HG03432 (cell line): ENCODE measurements around the gene KCNAB2.

Experiments used
- ATAC-seq: cut with Tn5 transposase; IDR thresholded peaks from one replicate; pipeline ENCODE4 v1.9.1; 2021; ENCODE audit warnings: mild to moderate bottlenecking, moderate library complexity; ENCODE audit not compliant: unreplicated experiment

The KCNAB2 gene

DNA sequence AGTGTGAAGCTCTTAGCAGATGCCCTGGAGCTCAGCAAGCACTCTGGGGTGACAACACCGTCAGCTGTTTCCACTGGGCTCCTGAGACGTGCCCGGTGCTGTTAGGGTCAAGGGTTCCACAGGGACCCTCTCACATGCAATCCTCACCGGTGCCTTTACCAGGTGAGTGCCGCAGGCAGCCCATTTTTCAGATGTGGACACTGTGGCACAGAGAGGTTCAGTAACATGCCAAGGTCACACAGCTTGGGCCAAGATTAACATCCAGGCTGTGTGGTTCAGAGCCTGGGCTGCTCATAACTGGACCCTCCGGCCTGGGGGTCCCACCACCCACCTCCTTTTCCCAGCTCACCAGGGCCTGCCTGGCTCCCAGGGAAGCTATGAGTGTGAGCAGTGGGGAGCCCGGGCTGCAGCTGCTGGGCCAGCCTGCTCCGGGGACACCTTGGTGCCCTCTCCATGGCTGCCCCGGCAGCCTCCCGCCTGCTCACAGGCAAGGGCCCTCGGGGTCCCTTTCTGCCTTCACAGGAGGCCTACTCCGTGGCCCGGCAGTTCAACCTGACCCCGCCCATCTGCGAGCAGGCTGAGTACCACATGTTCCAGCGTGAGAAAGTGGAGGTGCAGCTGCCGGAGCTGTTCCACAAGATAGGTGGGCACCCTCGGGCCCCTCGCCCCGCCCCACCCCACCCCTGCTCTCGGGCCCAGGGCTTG is 49.3 kb downstream of the KCNAB2 start:
- no peak for ATAC-seq

GRCh38 chr1:6095511-6096242 is 50.0 kb downstream of the KCNAB2 start:
- ATAC-seq = no peak

GRCh38 chr1:6096243-6097116 is 50.8 kb downstream of the KCNAB2 start:
- no peak for ATAC-seq

GRCh38 chr1:6097117-6097595 is 51.5 kb downstream of the KCNAB2 start:
- no peak for ATAC-seq

DNA sequence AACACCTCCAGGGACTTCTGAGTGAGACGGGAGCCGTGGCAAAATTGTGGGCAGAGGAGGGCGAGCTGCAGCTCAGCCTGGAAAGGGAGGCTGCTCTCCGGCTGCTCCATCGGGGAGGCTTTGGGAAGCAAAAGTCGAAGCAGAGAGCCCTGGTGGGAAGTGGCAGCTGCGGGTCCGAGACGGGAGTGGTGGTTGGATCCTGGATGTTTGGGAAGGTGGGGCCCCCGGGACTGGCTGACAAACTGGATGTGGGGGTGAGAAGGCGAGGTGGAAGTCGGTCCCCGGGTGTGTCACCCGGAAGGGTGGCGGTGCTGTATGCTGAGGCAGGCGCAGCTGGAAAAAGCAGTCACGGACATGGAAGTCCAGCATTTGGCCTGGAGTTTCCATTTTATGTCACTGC is 52.1 kb downstream of the KCNAB2 start:
- no peak for ATAC-seq

DNA sequence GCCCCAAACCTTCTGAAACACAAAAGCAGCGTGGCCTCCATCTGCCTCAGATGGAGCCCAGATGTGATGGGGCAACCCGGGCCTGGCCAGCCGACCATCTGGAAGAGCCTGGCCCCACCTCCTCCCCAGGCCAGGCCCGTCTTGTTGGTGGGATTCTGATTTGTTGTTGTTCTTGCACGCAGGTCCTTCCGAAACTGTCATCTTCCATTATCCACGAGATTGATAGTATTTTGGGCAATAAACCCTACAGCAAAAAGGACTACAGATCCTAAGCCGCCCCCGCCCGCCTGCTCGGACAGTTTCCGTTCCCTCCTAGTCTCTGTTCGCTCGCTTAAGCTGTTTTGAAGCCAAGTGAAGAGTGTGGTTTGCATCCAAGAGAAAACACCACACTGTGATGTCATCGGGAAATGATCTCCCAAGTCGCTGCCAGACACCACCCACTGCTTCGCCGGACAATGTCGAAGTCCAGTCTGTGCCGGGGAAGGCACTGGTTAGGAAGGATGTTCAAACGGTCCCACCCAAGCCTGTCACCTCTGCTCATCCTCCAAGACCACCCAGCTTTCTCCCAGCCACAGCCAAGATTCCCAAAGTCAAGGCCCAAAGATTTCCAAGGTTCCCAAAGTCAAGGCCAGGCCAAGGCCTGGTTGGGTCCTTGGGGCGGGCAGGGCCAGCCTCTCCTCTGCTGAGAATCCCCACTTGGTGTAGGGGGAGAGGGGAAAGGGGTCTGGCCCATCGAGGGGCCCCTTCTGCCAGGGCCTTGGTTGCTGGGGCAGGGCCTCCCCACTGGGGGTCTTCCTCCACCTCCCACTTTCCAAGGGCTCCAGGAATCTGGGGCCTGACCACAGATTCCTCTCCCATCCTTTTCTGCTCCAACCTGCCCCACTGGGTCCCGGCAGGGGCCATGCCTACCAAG is 52.9 kb downstream of the KCNAB2 start:
- ATAC-seq = no peak

- ATAC-seq = no peak
These were observed 53.6 kb downstream of the KCNAB2 start for GRCh38 chr1:6099297-6099696.

- ATAC-seq = no peak
These were observed 54.4 kb downstream of the KCNAB2 start for GRCh38 chr1:6099787-6100765.

- no peak for ATAC-seq
These were observed 55.4 kb downstream of the KCNAB2 start for GRCh38 chr1:6100861-6101783.

DNA sequence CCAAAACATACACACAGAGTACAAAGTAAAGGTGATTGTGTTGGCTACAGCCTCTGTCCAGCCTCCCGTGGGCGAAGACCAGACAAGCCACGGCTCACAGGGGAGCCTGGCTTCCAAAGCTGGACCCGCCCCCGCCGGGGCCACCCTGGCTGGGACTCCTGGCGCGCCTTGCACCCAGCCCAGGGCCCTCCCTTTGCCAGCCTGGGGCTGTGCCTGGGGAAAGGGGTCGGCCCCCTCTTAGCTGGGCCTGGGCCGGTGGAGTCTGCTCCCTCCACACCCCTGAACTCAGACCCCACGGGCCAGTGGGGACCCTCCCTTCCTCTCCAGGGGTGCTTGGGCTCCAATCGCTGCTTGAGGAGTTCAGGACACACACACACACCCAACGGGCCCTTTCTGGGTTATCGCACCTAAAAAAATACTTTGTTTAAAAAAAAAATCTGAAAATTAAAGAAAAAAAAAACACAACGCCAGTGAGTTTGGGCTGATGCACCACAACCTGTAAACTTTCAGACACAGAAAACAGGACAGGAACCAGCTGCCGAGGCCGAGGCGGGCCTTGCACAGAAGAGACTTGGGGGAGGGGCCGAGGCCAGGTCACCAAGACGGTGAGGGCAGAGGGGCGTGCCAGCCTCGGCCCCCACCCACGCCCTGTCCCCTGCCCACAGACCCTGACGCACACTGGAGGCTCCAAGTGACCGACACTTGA is 56.3 kb downstream of the KCNAB2 start:
- ATAC-seq = no peak

GRCh38 chr1:6102532-6102845 is 56.8 kb downstream of the KCNAB2 start:
- no peak for ATAC-seq

GRCh38 chr1:6103111-6103853 is 57.6 kb downstream of the KCNAB2 start:
- no peak for ATAC-seq

DNA sequence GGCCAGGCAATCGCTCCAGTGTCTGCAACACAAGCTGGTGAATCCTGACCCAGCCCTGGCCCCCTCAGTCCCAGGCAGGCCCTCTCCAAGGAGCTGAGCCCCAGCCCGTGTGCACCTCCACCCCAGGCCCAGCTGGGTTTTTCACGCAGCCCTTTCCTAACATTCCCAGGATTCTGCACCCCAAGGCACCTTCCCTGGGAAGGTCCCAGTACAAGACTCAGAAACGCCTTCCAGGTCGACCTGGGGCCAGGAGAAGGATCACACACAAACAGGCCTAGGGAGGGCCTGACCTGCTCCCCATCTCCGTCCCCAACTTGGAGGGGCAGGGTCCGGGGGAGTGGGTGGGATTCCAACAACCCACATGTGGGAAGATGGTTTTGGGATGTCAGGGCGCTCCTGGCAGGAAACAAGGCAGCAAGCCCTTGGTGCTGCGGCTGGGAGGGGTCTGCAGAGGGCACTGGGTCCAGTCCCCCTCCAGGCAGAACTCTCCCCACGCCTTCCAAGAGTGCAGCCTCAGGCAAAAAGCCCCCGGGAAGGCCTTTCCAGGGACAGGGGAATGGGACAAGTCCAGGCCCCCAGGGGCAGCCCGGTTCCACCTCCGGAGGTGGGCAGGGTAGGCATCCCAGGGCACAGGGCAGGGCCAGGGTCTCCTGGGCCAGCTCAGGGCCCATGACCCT is 58.3 kb downstream of the KCNAB2 start:
- ATAC-seq = no peak

DNA sequence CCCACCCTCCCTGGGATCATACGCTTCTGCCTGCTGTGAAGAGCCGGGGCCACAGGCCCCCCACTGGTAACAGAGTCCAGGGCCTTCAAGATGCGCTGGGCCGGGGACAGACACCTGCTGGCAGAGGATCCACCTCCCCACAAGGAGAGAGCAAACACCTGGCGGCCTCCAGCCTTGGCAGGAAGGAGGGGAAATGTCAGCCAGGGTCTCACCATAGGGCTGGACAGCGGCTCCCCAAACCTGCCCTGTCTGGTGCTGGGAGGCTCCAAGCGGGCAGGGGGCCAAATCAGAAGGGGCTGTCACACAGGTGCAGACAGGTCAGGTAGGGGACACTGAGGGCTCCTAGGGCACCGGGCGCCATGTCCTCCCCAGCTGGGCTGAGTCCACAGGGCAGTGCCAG is 58.9 kb downstream of the KCNAB2 start:
- ATAC-seq = no peak

DNA sequence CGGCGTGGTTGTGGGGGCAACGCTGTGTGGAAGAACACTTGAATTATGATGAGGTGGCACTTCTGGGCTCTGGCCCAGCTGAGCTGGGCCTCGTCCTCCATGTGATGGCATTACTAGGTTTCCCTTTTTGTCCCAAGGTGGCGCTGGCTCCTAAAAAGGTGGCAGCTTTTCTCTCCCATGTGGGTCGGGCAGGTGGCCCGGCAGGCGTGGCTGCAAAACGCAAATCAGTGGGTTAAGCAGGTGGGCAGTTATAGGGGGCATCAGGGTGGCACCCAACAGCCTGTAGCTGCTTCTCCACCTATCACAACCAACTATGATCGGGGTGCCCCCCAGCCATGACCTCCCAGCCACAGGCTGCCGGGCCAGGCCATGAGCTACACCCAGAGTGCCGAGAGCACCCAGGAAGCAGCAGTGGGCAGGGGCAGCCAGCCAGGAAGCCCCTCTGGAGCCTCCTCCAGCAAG is 59.6 kb downstream of the KCNAB2 start:
- no peak for ATAC-seq

DNA sequence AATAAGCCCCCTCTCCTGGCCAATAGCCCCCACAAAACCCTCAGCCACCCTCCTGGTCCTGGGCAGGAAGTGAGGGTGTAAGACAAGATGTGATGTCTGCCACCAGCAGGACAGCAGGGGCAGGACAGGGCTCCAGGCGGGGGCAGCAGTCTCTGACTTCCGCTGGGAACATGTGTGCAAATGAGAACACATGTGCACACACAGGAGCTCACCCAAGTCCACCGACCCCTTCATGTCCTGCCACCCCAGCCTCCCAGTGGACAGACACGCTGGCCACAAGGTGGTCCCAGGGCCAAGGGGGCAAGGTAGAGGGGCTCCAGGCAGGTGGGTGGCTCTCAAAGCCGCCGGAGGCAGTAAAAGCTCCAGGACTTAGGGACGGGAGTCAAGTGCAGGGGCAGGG is 60.1 kb downstream of the KCNAB2 start:
- ATAC-seq = no peak
